ENCODE data around the gene CDC42SE2. TPM values are rescaled to one million over a fixed set of nuclear protein-coding genes. Genes with fewer than 3 reads are reported as not detected.
A peak's percentile ranks its signal among the peaks of the same experiment; 100 is the strongest.
"Not testable (repeated sequence)": the region's sequence is repeated elsewhere in the genome, so short reads cannot be mapped to it uniquely, and the experiment has no call there.

The CDC42SE2 gene
- total RNA-seq, 1 experiment from 2014 or later, result 20.7 TPM

DNA sequence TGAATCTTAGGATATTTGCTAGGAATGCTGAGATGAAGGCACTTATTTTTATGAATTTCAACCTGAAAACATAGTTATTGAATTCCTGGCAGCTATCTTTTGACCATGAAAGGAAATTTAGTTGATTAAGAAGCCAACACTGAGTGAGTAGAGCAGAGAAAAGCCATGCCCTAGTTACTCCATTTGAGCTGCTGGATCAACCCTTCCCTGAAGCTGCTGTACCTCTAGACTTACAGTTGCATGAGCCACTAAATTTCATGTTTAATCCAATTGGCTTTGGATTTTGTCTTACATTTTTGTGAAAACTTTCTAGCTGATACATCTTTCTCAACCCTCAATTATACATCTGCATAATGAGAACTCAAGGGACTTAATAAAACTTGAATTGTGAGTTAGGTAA is 54.6 kb downstream of the CDC42SE2 start:
- DNase-seq (ENCODE audit: low spot score), result no peak

DNA sequence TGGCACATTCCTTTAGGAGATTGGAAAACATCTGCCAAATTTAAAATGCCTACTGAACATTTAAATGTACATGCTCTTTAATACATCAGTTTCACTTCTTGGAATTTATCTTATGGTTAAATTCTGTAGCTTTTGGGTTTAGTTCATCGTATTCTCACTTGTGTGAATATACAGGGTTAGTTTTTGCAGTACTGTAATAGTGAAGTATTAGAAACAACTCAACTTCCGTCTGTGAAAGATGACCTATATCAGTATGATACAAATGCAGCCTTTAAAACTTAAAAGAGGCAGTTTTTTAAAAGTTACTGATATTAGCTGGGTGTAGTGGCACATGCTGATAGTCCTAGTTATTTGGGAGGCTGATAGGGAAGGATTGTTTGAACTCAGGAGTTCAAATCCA is 57.2 kb downstream of the CDC42SE2 start:
- no peak for DNase-seq (ENCODE audit: low spot score)

DNA sequence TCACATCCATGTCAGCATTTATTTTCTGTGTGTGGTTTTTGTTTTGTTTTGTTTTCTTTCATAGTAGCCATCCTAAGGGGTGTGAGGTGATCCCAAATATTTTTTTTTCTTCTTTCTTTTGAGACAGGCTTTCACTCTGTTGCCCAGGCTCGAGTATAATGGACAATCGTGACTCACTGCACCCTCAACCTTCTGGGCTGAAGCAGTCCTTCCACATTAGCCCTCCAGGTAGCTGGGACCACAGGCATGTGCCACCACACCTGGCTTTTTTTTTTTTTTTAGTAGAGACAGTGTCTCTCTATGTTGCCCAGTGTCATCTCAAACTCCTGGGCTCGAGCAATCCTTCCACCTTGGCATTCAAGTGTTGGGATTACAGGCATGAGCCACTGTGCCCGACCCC is 59.1 kb downstream of the CDC42SE2 start:
- no peak for DNase-seq (ENCODE audit: low spot score)

DNA sequence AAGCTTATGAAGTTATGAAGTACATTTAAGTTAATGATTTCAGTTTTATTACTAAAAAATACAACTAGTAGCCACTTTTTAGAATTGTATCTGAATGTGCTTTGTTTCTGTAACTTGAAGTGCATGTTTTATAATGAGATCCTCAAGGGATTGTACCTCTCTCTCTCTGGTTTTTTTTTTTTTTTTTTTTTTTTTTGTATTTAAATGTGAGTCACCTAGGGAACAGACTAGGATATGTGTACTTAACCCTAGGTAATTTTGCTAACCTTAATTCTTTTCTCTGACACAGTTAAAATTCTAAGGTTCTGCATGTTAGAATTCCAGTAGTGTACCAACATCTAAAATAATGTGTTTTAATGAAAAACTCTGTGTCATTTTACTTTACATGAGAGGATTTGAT is 59.5 kb downstream of the CDC42SE2 start:
- DNase-seq (ENCODE audit: low spot score), result peak; percentile 3

DNA sequence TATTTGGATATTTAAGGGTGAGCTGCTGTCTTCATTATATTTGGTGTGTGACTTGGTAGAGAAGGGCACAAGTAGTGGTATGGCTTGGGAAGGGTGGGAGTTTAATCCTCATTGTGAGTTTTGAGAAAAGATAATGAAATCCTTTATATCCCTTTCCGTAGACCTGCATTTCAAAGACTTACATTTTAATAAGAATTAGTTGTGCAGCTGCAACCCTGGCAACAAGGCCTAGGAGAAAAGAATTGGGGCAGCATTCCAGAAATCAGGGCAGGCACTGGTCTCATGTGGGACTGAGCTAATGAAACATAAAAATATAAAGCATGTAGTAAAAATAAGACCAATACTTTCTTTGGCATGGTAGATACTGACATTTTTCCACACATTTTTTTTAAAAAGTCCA is 60.5 kb downstream of the CDC42SE2 start:
- no peak for DNase-seq (ENCODE audit: low spot score)

DNA sequence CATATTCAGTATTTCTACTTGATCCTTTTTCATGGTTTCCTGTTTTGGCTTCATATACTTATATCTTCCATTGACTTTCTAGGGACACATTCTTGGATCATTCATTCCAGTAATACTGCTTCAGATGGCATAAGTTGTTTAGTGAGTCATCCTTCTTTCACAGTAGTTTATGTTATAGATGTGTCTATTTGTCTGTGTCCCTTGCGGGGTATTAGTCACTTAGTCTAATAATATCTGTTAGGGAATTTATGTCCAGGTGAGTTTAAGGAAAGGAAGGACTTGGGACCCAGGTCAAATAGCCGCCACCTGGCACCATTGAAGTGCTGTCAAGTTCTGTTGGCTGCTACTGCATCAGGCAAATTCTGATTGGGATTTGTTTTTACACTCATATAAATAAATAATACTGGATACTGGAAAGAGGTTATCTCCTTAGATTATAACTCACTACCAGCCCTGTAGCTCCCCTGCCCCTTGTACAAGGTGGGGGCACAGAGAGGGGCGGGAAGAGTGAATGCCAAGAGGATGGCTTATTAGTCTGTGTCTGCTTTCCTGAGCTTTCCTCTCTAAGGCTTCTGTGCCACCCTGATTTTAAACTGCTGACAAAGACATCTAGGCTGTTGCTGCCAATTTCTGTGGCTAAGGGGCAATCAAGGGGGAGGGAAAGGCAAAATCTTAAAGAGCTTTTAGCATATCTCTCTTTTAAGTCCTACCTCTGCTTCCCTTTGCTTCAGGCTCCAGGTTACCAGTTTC is 64.9 kb downstream of the CDC42SE2 start:
- DNase-seq (ENCODE audit: low spot score), result peak; percentile 37

DNA sequence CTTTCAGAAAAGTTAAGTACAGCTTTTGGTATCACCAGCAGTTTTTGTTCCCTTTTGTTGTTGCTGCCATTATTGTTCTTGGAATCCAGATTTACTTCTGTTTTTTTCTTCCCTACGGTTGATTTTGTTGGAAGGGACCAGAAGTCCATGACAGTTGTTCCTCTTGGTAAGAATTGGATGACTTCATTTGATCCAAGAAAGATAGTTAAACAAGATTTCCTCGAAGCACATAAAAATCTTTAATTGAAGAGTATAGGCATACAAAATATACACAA is 65.4 kb downstream of the CDC42SE2 start:
- DNase-seq (ENCODE audit: low spot score), result no peak

DNA sequence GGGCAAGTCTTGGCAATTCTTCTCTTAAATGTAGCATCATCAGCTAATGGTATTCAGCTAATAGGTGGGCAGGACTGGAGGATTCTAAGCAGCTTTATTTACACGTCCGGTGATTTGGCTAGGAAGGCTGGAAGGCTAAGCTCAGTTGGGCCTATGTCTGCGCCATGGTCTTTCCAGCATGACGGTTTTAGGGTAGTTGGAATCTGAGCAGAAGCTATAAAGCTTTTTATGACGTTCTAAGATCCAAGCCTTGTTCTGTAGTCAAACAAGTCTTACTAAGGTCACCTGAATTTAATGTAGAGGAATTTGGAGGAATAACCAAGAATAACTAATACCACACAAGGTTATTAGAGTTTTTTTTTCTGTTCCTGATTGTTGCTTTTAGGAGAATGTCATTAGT is 66.2 kb downstream of the CDC42SE2 start:
- no peak for DNase-seq (ENCODE audit: low spot score)

DNA sequence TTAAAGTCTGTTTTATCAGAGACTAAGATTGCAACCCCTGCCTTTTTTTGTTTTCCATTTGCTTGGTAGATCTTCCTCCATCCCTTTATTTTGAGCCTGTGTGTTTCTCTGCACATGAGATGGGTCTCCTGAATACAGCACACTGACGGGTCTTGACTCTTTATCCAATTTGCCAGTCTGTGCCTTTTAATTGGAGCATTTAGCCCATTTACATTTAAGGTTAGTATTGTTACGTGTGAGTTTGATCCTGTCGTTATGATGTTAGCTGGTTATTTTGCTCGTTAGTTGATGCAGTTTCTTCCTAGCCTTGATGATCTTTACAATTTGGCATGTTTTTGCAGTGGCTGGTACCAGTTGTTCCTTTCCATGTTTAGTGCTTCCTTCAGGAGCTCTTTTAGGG is 71.9 kb downstream of the CDC42SE2 start:
- DNase-seq (ENCODE audit: low spot score), result not testable (repeated sequence)

DNA sequence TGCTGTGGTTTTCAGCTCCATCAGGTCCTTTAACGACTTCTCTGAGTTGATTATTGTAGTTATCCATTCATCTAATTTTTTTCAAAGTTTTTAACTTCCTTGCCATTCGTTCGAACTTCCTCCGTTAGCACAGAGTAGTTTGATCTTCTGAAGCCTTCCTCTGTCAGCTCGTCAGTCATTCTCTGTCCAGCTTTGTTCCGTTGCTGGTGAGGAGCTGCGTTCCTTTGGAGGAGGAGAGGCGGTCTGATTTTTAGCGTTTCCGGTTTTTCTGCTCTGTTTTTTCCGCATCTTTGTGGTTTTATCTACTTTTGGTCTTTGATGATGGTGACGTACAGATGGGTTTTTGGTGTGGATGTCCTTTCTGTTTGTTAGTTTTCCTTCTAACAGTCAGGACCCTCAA is 72.9 kb downstream of the CDC42SE2 start:
- not testable (repeated sequence) for DNase-seq (ENCODE audit: low spot score)

DNA sequence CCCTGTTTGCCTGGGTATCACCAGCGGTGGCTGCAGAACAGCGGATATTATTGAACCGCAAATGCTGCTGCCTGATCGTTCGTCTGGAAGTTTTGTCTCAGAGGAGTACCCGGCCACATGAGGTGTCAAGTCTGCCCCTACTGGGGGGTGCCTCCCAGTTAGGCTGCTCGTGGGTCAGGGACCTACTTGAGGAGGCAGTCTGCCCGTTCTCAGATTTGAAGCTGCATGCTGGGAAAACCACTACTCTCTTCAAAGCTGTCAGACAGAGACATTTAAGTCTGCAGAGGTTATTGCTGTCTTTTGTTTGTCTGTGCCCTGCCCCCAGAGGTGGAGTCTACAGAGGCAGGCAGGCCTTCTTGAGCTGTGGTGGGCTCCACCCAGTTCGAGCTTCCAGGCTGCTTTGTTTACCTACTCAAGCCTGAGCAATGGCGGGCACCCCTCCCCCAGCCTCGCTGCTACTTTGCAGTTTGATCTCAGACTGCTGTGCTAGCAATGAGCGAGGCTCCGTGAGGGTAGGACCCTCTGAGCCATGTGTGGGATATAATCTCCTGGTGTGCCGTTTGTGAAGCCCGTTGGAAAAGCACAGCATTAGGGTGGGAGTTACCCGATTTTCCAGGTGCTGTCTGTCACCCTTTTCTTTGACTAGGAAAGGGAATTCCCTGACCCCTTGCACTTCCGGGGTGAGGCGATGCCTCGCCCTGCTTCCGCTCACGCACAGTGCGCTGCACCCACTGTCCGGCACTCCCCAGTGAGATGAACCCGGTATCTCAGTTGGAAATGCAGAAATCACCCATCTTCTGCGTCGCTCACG is 73.6 kb downstream of the CDC42SE2 start:
- DNase-seq (ENCODE audit: low spot score), result not testable (repeated sequence)

DNA sequence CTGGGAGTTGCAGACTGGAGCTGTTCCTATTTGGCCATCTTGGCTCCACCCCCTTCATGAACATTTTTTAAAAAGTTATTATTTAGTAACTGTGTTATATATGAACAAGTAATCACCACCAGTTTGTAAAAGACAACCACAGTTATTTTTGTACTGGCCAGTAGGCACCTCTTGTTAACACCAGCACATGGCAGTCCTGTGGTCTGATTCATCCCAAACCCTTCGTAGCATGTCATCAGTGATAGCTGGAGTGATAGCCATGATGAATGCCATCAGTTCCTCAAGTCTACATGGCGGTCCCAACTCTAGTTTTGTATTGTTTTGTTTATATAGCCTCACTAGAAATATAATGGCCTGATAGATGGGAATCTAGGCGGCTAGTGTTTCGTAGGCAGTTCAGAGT is 74.2 kb downstream of the CDC42SE2 start:
- DNase-seq (ENCODE audit: low spot score), result no peak

DNA sequence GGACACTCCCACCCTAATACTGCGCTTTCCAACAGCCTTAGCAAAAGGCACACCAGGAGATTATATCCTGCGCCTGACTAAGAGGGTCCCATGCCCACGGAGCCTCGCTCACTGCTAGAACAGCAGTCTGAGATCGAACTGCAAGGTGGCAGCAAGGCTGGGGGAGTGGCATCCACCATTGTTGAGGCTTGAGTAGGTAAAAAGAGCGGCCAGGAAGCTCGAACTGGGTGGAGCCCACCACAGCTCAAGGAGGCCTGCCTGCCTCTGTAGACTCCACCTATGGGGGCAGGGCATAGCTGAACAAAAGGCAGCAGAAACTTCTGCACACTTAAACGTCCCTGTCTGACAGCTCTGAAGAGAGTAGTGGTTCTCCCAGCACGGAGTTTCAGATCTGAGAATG is 80.4 kb downstream of the CDC42SE2 start:
- not testable (repeated sequence) for DNase-seq (ENCODE audit: low spot score)

DNA sequence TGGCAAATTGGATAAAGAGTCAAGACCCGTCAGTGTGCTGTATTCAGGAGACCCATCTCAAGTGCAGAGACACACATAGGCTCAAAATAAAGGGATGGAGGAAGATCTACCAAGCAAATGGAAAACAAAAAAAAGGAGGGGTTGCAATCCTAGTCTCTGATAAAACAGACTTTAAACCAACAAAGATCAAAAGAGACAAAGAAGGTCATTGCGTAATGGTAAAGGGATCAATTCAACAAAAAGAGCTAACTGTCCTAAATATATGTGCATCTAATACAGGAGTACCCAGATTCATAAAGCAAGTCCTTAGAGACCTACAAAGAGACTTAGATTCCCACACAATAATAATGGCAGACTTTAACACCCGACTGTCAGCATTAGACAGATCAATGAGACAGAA is 82.4 kb downstream of the CDC42SE2 start:
- DNase-seq (ENCODE audit: low spot score), result not testable (repeated sequence)

DNA sequence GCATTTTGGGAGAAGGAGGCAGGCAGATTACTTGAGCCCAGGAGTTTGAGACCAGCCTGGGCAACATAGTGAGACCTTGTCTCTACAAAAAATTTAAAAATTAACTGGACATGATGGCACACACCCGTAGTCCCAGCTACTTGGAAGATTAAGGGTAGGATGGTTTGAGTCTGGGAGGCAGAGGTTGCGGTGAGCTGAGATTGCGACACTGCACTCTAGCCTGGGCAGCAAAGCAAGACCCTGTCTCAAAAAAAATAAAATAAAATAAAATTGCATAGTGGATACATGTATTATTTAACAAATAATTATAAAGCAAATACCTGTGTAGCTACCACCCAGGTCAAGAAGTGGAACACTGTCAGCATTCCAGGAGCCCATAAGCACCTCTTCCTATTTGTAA is 90.1 kb downstream of the CDC42SE2 start:
- DNase-seq (ENCODE audit: low spot score), result no peak

DNA sequence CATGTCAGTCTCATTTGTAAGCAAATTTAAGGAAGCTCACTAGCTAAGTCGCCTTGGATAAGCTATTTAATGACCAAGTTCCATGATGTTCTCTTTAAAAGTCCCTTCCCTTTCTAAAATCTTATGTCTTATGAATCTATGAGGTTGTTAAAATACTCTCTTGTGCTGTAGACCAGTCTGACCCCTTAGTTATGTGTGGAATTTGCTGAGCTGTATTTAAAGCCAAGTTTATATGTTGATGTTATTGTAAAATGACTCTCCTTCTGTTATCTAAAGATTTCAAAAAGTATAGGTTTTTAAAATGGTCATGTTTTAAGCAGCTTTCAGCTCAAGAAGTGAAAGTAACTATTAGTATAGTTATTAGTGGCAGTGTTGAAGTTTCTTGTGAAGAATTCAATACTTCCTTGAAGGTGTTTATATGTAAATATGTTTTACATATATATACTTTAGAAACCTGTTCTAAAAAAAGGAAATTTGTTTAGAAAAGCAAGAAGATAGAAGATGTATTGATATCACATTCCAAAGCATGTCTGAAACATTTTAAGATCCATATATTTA is 92.2 kb downstream of the CDC42SE2 start:
- no peak for DNase-seq (ENCODE audit: low spot score)

DNA sequence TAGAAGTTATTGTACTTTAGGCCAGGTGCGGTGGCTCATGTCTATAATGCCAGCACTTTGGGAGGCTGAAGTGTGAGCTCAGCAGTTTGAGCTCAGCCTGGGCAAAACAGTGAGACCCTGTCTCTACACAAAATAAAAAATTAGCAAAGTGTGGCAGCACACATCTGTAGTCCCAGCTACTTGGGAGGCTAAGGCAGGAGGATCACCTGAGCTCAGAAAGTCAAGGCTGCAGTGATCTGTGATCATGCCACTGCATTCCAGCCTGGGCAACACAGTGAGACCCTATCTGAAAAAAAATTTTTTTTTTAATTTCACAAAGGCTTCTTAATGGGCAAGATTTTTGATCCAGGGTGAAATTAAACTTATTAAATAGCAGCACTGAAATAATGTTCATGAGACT is 92.8 kb downstream of the CDC42SE2 start:
- no peak for DNase-seq (ENCODE audit: low spot score)

DNA sequence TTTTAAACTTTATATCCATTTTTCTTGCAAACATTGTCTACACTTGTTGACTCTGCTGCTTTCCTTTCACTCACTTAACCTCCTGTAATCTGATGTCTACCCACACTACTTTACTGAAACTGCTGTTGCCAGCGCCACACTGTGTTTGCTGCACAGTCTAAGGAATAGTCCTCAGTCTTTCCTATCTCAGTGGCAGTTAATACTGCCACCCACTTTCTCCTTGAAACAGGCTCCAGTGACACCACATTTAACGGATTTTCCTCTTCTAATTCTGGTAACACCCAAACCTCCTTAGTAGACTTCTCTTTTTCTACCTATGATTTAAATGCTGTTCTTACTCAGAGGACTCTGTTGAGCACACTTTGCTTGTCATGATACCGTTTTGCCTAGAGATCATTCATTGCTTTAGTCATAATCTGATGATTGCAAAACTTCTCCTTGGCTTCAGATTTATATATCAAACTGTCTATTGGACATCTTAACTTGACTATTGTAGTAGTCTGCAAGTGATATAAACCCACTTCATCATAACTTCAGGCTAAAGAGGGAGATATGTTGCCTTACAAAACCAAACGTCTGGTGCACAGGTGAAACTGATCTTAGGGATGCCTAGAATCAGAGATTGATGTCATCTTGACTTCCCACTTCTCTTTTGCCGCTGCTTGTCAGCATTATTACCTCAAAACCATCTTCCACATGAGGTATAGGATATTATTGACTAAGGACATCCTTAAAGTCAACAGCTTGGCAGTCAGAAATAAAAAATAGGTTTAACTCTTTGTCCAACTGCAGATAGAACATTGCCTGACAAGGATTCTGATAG is 94.1 kb downstream of the CDC42SE2 start:
- no peak for DNase-seq (ENCODE audit: low spot score)

DNA sequence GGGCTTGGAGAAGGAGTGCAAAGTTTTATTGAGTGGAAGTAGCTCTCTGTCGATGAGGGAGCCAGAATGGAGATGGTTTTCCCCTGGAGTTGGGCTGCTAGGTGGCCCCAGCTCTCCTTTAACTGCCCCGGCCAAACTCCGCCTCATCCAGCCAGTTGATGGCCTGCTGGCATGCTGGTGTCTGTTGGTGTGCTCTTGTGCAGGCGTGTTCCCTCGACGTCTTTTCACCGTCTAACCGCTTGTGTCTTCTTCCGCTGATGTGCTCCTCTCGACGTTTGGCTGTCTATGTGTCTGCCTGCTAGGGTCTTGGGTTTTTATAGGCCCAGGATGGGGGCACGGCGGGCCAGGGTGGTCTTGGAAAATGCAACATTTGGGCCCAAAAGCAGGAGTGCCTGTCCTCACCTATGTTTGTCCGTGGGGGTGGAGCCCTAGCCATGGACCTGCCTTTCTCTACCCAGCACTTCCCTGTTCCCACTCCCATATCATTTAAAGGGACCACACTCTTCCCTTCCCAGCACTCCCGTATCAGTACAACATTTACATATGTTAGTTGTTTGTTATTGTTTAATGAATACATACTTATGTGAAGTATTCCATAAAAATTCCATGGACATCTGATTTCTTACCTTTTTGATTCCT is 97.9 kb downstream of the CDC42SE2 start:
- DNase-seq (ENCODE audit: low spot score), result no peak

DNA sequence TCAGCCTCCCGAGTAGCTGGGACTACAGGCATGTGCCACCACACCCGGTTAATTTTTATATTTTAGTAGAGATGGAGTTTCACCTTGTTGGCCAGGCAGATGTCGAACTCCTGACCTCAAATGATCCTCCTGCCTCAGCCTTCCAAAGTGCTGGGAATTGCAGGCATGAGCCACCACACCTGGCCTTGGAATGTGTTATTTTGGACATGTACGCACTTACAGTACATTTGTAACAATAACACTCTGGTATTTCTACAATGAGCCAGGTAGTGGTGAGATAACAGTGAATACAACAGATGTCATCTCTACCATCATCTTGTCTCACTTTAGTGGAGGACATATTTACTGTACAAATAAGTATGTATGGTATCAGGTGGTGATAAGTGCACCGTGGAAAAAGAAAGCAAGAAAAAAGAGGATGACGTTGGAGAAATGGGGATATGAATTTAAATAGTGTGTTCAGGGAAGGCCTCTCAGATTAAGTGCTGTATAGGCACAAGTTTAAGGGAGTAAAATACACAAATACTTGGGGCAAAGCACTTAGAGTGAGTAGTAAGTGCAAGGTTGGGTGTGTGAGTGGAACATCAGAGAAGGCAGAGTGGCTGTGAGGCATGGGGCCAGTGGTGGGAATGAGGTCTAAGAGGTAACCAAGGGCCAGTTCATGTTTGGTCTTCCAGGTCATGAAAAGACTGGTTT is 100.1 kb downstream of the CDC42SE2 start:
- no peak for DNase-seq (ENCODE audit: low spot score)

DNA sequence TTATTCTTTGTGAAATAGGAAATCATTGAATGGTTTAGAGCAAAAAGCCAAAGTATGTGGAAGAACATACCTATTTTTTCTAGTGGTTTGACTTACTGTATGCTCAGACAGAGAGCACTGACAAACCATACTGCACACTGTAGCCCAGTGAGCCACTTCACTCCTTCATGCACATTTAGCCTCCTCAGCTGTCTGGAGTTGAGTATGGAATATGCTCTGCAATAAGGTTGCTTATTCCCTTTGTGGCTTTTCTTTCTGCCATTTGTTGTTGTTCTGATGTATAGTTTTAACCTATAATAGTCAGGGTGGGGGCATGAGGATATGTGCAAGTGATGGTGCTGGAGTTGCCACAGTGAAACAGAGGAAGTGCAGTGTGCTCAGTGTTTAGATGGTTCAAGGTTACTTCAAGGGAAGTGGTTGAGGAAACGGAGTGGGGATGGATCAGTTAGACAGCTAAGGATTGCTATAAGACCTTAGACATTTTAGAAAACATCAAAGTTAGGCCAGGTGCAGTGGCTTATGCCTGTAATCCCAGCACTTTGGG is 100.7 kb downstream of the CDC42SE2 start:
- DNase-seq (ENCODE audit: low spot score), result no peak

All from HT-29 (cell line).